Fibroblast of lung (primary cell): ENCODE data around the gene PNPLA7. TPM values are rescaled to one million over a fixed set of nuclear protein-coding genes. Genes with fewer than 3 reads are reported as not detected.

ENCODE experiments used
- DNase-seq, 2 donors: peaks; one replicate each; pipeline versions ENCODE4 v3.0.0 to v3.0.0-alpha.2; 2010; ENCODE audit warnings: low read depth in 2 of 2
- H2AFZ ChIP-seq: 2 replicates; pipeline ENCODE4 v1.5.1; 2012; ENCODE audit warnings: low read length, control low read depth, inconsistent platforms
- H3K27ac ChIP-seq: 2 replicates; pipeline ENCODE4 v1.5.1; 2011; ENCODE audit warnings: low read length, control low read depth; ENCODE audit not compliant: insufficient read depth
- H3K27me3 ChIP-seq: 2 replicates; pipeline ENCODE4 v1.5.1; 2011; ENCODE audit warnings: mild to moderate bottlenecking, low read length; ENCODE audit not compliant: control insufficient read depth, insufficient read depth
- H3K36me3 ChIP-seq: 2 replicates; pipeline ENCODE4 v1.5.1; 2011; ENCODE audit warnings: low read length; ENCODE audit not compliant: control insufficient read depth, insufficient read depth
- H3K4me1 ChIP-seq: 2 replicates; pipeline ENCODE4 v1.5.1; 2011; ENCODE audit warnings: low read length; ENCODE audit not compliant: control insufficient read depth, insufficient read depth; ENCODE audit errors: extremely low read depth
- H3K4me2 ChIP-seq: 2 replicates; pipeline ENCODE4 v1.5.1; 2011; ENCODE audit warnings: low read length, control low read depth; ENCODE audit not compliant: insufficient read depth; ENCODE audit errors: extremely low read depth
- H3K4me3 ChIP-seq, 4 experiments: fragments of 200-600 bp in 1 of 4; sonication (generic) in 1 of 4; replicated peaks in 1 of 4; 2 replicates each; pipeline ENCODE4 v1.5.1; 2011 to 2016; ENCODE audit warnings: low read length in 4 of 4, low read depth in 3 of 4, mild to moderate bottlenecking in 3 of 4, control low read depth in 2 of 4, inconsistent platforms in 1 of 4, mixed read lengths in 1 of 4; ENCODE audit not compliant: insufficient read depth in 1 of 4; ENCODE audit errors: control extremely low read depth in 1 of 4
- H3K79me2 ChIP-seq: 2 replicates; pipeline ENCODE4 v1.5.1; 2012; ENCODE audit warnings: mild to moderate bottlenecking, low read length, inconsistent platforms; ENCODE audit not compliant: control insufficient read depth, insufficient read depth
- H3K9ac ChIP-seq: 2 replicates; pipeline ENCODE4 v1.5.1; 2011; ENCODE audit warnings: mild to moderate bottlenecking, low read length, control low read depth; ENCODE audit not compliant: insufficient read depth
- H3K9me3 ChIP-seq: 2 replicates; pipeline ENCODE4 v1.5.1; 2012; ENCODE audit warnings: low read depth, low read length; ENCODE audit not compliant: control insufficient read depth, insufficient read depth
- H4K20me1 ChIP-seq: 2 replicates; pipeline ENCODE4 v1.5.1; 2011; ENCODE audit warnings: low read length; ENCODE audit not compliant: control insufficient read depth, insufficient read depth; ENCODE audit errors: extremely low read depth
- EZH2 ChIP-seq: IDR thresholded peaks from 2 replicates; pipeline ENCODE4 v1.5.1; 2012; ENCODE audit warnings: low read length, control low read depth, mild to moderate bottlenecking; ENCODE audit errors: missing control alignments
- polyA plus RNA-seq, 2 donors: library from polyadenylated mRNA; depleted of rRNA in 1 of 2; stranded (reverse) in 1 of 2; unstranded in 1 of 2; fragments of >200 nt; gene quantifications; 2 replicates each; pipeline ENCODE4 v1.2.1, GENCODE V29; 2011 to 2012; ENCODE audit warnings: missing spikeins in 1 of 2
- total RNA-seq: library from RNA; depleted of rRNA; stranded (reverse); fragments of >200 nt; gene quantifications from 2 replicates; pipeline ENCODE4 v1.2.1, GENCODE V29; 2014
- TF ChIP-seq, protein P1 (sequence below), 2 donors: IDR thresholded peaks in 1 of 2; conservative IDR thresholded peaks in 1 of 2; 1 replicate in 1 of 2; 2 replicates in 1 of 2; pipeline ENCODE4 v1.5.1; 2011 to 2012; ENCODE audit warnings: low read length in 2 of 2, control low read depth in 1 of 2, inconsistent platforms in 1 of 2, low read depth in 1 of 2, mild to moderate bottlenecking in 1 of 2

The PNPLA7 gene
- total and polyA plus RNA-seq, 2 donors (not counting 1 experiment from before 2014, with no cell fraction given) = 0.23 to 3.0 TPM

DNA sequence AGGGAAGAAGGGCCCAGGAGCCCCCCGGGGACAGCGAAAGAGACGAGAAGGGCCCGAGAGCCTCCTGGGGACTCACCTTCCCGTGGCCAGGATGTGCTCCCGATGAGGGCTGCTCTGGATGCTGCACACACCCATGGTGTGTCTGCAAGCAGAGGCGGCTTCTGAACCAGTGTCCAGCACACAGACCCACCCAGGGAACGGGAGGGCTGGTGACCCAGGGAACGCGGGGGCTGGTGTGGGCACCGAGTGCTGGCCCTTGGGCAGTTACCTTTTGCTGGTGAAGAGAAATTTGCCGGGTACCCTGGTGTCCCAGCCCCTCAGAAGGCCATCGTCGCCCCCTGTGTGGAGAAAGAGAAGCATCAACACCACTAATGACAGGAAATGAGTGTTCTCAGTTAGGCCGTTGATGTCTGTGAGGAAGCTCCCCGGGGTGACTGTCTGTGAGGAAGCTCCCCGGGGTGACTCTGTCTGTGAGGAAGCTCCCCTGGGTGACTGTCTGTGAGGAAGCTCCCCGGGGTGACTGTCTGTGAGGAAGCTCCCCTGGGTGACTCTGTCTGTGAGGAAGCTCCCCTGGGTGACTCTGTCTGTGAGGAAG, 14.7 kb upstream of the PNPLA7 start:
- Histone ChIP-seq H3K79me2 (no peaks in the 10 kb centered on the region), H3K27me3 (no peaks in the 10 kb centered on the region), H2AFZ (no peak overlapping the region), H3K27ac (no peak overlapping the region), H3K9me3 (no peaks in the 10 kb centered on the region), H3K36me3 (peaks cover 7% of the 10 kb centered on the region), H3K4me2 (no peak overlapping the region), H3K4me1 (no peaks in the 10 kb centered on the region), H3K9ac (no peak overlapping the region), H3K4me3 (no peak overlapping the region), H4K20me1 (no peaks in the 10 kb centered on the region)
- TF ChIP-seq, protein P1, sequence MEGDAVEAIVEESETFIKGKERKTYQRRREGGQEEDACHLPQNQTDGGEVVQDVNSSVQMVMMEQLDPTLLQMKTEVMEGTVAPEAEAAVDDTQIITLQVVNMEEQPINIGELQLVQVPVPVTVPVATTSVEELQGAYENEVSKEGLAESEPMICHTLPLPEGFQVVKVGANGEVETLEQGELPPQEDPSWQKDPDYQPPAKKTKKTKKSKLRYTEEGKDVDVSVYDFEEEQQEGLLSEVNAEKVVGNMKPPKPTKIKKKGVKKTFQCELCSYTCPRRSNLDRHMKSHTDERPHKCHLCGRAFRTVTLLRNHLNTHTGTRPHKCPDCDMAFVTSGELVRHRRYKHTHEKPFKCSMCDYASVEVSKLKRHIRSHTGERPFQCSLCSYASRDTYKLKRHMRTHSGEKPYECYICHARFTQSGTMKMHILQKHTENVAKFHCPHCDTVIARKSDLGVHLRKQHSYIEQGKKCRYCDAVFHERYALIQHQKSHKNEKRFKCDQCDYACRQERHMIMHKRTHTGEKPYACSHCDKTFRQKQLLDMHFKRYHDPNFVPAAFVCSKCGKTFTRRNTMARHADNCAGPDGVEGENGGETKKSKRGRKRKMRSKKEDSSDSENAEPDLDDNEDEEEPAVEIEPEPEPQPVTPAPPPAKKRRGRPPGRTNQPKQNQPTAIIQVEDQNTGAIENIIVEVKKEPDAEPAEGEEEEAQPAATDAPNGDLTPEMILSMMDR (conservative IDR thresholded peaks at IDR 0.05 in 1 of 2, IDR thresholded peaks at IDR 0.05 in 1 of 2; ENCODE audit: low read depth in 1 of 2, low read length in 2 of 2) = no peak
- TF ChIP-seq EZH2 = no peak
- no peak for DNase-seq

DNA sequence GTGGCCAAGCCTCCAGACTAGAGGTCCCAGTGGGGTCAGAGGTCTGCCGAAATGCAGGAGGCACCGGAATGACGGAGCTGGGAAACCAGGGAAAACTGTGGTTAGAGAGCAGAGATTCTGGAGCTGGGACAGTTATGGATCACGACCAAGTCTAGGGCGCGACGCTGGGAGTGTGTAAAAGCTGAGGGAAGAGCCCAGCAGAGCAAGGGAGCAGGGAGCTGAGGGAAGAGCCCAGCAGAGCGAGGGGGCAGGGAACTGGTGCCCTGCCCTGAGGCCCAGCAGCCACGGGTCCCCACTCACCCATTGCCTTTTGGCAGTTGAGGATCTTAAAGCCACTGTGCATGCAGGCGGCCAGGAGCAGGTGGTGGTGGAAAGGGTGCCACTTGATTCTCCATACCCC, 13.9 kb upstream of the PNPLA7 start:
- Histone ChIP-seq H3K27ac (no peak overlapping the region), H3K79me2 (no peaks in the 10 kb centered on the region), H3K9me3 (no peaks in the 10 kb centered on the region), H3K4me1 (no peaks in the 10 kb centered on the region), H3K4me2 (no peak overlapping the region), H3K36me3 (peaks cover 7% of the 10 kb centered on the region), H3K27me3 (no peaks in the 10 kb centered on the region), H3K9ac (no peak overlapping the region), H2AFZ (no peak overlapping the region), H3K4me3 (no peak overlapping the region), H4K20me1 (no peaks in the 10 kb centered on the region)
- TF ChIP-seq EZH2 = no peak
- TF ChIP-seq, protein P1 (conservative IDR thresholded peaks at IDR 0.05 in 1 of 2, IDR thresholded peaks at IDR 0.05 in 1 of 2; ENCODE audit: low read depth in 1 of 2, low read length in 2 of 2) = no peak
- DNase-seq = no peak

DNA sequence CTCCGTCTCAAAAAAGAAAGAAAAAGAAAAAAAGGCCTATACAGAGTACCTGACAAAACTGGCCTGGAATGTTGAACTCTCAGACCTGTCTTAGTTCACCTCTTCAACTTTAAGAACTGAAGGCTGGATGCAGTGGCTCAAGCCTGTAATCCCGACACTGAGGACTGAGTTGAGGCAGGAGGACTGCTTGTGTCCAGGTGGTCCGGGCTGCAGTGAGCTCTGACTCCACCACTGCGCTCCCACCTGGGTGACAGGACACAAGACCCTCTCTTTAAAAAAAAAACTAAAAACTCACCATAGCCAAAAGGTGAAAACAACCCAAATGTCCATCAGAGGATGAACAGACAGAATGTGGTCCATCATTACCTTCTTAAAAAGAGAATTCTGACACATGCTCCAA, 7.9 kb upstream of the PNPLA7 start:
- Histone ChIP-seq H3K27ac (no peak overlapping the region), H3K4me1 (no peaks in the 10 kb centered on the region), H2AFZ (no peak overlapping the region), H3K27me3 (no peaks in the 10 kb centered on the region), H3K79me2 (no peaks in the 10 kb centered on the region), H4K20me1 (no peaks in the 10 kb centered on the region), H3K4me2 (no peak overlapping the region), H3K36me3 (peaks cover 15% of the 10 kb centered on the region), H3K9ac (no peak overlapping the region), H3K9me3 (no peaks in the 10 kb centered on the region), H3K4me3 (no peak overlapping the region)
- no peak for TF ChIP-seq EZH2
- no peak for DNase-seq
